B cell (primary cell): ENCODE data around the gene HOXB1. TPM values are rescaled to one million over a fixed set of nuclear protein-coding genes. Genes with fewer than 3 reads are reported as not detected.

Experiments used
- ATAC-seq: fragments of 200-7000 bp; cut with Tn5 transposase; one replicate; pipeline ENCODE4 v1.10.0; 2021; ENCODE audit warnings: low read depth, mild to moderate bottlenecking, moderate number of reproducible peaks, moderate library complexity
- CTCF ChIA-PET: fragments of 350-600 bp; sonication (Branson Sonifier 250); formaldehyde crosslinking; loops from one replicate; lab custom pipeline; 2021; ENCODE audit warnings: antibody characterized with exemption, inconsistent platforms; lab: Charles Lee
- POLR2A ChIA-PET: fragments of 350-600 bp; sonication (Branson Sonifier 250); formaldehyde crosslinking; loops from one replicate; lab custom pipeline; 2021; ENCODE audit warnings: antibody characterized with exemption; lab: Charles Lee
- DNase-seq: peaks from one replicate; pipeline ENCODE4 v3.0.0; 2013
- H2AFZ ChIP-seq: 2 replicates; pipeline ENCODE4 v1.6.1; 2012; ENCODE audit warnings: mild to moderate bottlenecking, low read depth, low read length; ENCODE audit not compliant: insufficient read depth, poor library complexity, severe bottlenecking
- H3K27ac ChIP-seq, 2 donors: 1 replicate in 1 of 2; 2 replicates in 1 of 2; pipeline ENCODE4 v1.5.1; 2012 to 2013; ENCODE audit warnings: low read length in 2 of 2, mild to moderate bottlenecking in 2 of 2, moderate library complexity in 1 of 2
- H3K27me3 ChIP-seq, 4 experiments: fragments of 200-600 bp in 1 of 4; sonication (generic) in 1 of 4; replicated peaks in 1 of 4; 1 replicate in 2 of 4; 2 replicates in 2 of 4; pipeline versions ENCODE4 v1.6.1 to v1.7.0; 2013 to 2016; ENCODE audit warnings: low read length in 3 of 4, mild to moderate bottlenecking in 2 of 4, mixed read lengths in 1 of 4, moderate library complexity in 1 of 4; ENCODE audit not compliant: insufficient read depth in 4 of 4, control insufficient read depth in 3 of 4; ENCODE audit errors: control extremely low read depth in 1 of 4
- H3K36me3 ChIP-seq, 2 experiments: replicated peaks in 1 of 2; 1 replicate in 1 of 2; 2 replicates in 1 of 2; pipeline versions ENCODE4 v1.6.1 to v1.7.1; 2013; ENCODE audit warnings: low read length in 1 of 2; ENCODE audit not compliant: insufficient read depth in 2 of 2, control insufficient read depth in 1 of 2; ENCODE audit errors: control extremely low read depth in 1 of 2, extremely low read depth in 1 of 2
- H3K4me1 ChIP-seq, 2 donors: fragments of 200-600 bp in 1 of 2; sonication (generic) in 1 of 2; 1 replicate in 1 of 2; 2 replicates in 1 of 2; pipeline versions ENCODE4 v1.5.1 to v1.6.1; 2013 to 2017; ENCODE audit warnings: low read length in 2 of 2; ENCODE audit not compliant: control insufficient read depth in 2 of 2, insufficient read depth in 2 of 2
- H3K4me2 ChIP-seq: replicated peaks from 2 replicates; pipeline ENCODE3; 2012; ENCODE audit warnings: mild to moderate bottlenecking, low read depth, low read length; ENCODE audit not compliant: poor library complexity, severe bottlenecking
- H3K4me3 ChIP-seq, 5 experiments: fragments of 200-600 bp in 1 of 5; sonication (generic) in 1 of 5; 1 replicate in 3 of 5; 2 replicates in 2 of 5; pipeline versions ENCODE4 v1.5.1 to v1.7.0; 2011 to 2016; ENCODE audit warnings: low read length in 4 of 5, mild to moderate bottlenecking in 4 of 5, low read depth in 2 of 5, control low read depth in 1 of 5, moderate library complexity in 1 of 5; ENCODE audit not compliant: insufficient read depth in 1 of 5; ENCODE audit errors: control extremely low read depth in 1 of 5, extremely low read depth in 1 of 5
- H3K79me2 ChIP-seq: fragments of 200-600 bp; sonication (generic); one replicate; pipeline ENCODE4 v1.6.0; 2016; ENCODE audit warnings: low read length; ENCODE audit not compliant: control insufficient read depth, insufficient read depth
- H3K9ac ChIP-seq: fragments of 200-600 bp; sonication (generic); 2 replicates; pipeline ENCODE4 v1.6.1; 2017; ENCODE audit warnings: mild to moderate bottlenecking, low read length, moderate library complexity
- H3K9me3 ChIP-seq, 3 donors: one replicate each; pipeline versions ENCODE4 v1.6.1 to v1.7.1; 2013; ENCODE audit warnings: low read length in 2 of 3; ENCODE audit not compliant: control insufficient read depth in 2 of 3, insufficient read depth in 1 of 3; ENCODE audit errors: control extremely low read depth in 1 of 3
- H4K20me1 ChIP-seq: 2 replicates; pipeline ENCODE4 v1.6.0; 2012; ENCODE audit warnings: mild to moderate bottlenecking, low read length; ENCODE audit not compliant: insufficient read depth, control insufficient read depth, poor library complexity, severe bottlenecking
- H3K27ac Mint-ChIP-seq: one replicate; pipeline ENCODE4 v1.8.0; 2021; ENCODE audit warnings: mixed read lengths
- H3K27me3 Mint-ChIP-seq: one replicate; pipeline ENCODE4 v1.8.0; 2021; ENCODE audit warnings: mixed read lengths
- H3K4me1 Mint-ChIP-seq: one replicate; pipeline ENCODE4 v1.8.0; 2021; ENCODE audit warnings: mixed read lengths
- H3K4me3 Mint-ChIP-seq: one replicate; pipeline ENCODE4 v1.8.0; 2021; ENCODE audit warnings: mixed read lengths
- H3K9me3 Mint-ChIP-seq: one replicate; pipeline ENCODE4 v1.8.0; 2022; ENCODE audit warnings: mixed read lengths; ENCODE audit not compliant: insufficient read depth
- CTCF ChIP-seq: fragments of 200-600 bp; IDR thresholded peaks from one replicate; pipeline ENCODE4 v1.8.0; 2022; ENCODE audit warnings: antibody characterized with exemption, mild to moderate bottlenecking
- EZH2 ChIP-seq: IDR thresholded peaks from 2 replicates; pipeline ENCODE4 v1.6.1; 2012; ENCODE audit warnings: borderline replicate concordance, low read depth, mild to moderate bottlenecking, moderate library complexity, low read length; ENCODE audit not compliant: insufficient read depth, poor library complexity, severe bottlenecking
- WGBS: methylation state at CpG from one replicate; pipeline ENCODE4 v1.1.5; 2013; ENCODE audit warnings: missing lambda C conversion rate; ENCODE audit not compliant: insufficient coverage; 5-methylcytosine and 5-hydroxymethylcytosine counted together
- intact Hi-C: fragments of 100-400 bp; cut with micrococcal nuclease; formaldehyde crosslinking; loops from one replicate; pipeline ENCODE4 v1.10.0; 2022
- polyA plus RNA-seq: library from polyadenylated mRNA; depleted of rRNA; stranded (reverse); fragments of >200 nt; gene quantifications from 2 replicates; pipeline ENCODE4 v1.2.3, GENCODE V29; 2012
- total RNA-seq, 2 donors: library from RNA; stranded (reverse); fragments of 120-200 nt in 1 of 2; gene quantifications; 1 replicate in 1 of 2; 2 replicates in 1 of 2; pipeline versions ENCODE4 v1.2.3 to v1.2.4, GENCODE V29; 2013 to 2022

Gene HOXB1
- total and polyA plus RNA-seq, 2 donors (not counting 1 experiment from before 2014, with no cell fraction given), result not detected

GRCh38 chr17:48489781-48490180 is 41.0 kb downstream of the HOXB1 start:
- H3K27ac Mint-ChIP-seq, result no peak overlapping the region
- 96% methylated on average over 13 of the region's 13 CpGs for WGBS
- H4K20me1 ChIP-seq, result no peaks in the 10 kb centered on the region
- H2AFZ ChIP-seq, result no peak overlapping the region
- no peak for ATAC-seq
- H3K9me3 ChIP-seq, result peaks cover 0 to 4% (median 0%) of the 10 kb centered on the region in 3 donors
- H3K27me3 ChIP-seq, result peaks cover 0 to 32% (median 12%) of the 10 kb centered on the region in 4 experiments
- H3K4me3 ChIP-seq, result no peak overlapping the region
- H3K4me1 Mint-ChIP-seq, result peaks cover 22% of the 10 kb centered on the region
- CTCF ChIA-PET, result interaction anchor here (0.7 kb wide), 1 partner anchor 221 kb away, joined by 3 read pairs; no protein-coding TSS in a partner anchor
- TF ChIP-seq CTCF (no peak), EZH2 (no peak)
- no peak for DNase-seq
- no peaks in the 10 kb centered on the region for H3K9me3 Mint-ChIP-seq
- H3K4me2 ChIP-seq, result no peak overlapping the region
- POLR2A ChIA-PET, result no interaction called here
- H3K4me3 Mint-ChIP-seq, result no peak overlapping the region
- no peaks in the 10 kb centered on the region for H3K36me3 ChIP-seq
- H3K9ac ChIP-seq, result no peak overlapping the region
- H3K79me2 ChIP-seq, result no peaks in the 10 kb centered on the region
- peaks cover 43% of the 10 kb centered on the region for H3K27me3 Mint-ChIP-seq
- intact Hi-C loops, result loop anchor here (10.0 kb wide), 1 partner anchor 55 kb away; the partner anchor contains the start of gene HOXB2
- peaks cover 19 to 22% of the 10 kb centered on the region in 2 donors for H3K4me1 ChIP-seq
- H3K27ac ChIP-seq, result no peak overlapping the region

- H3K4me3 ChIP-seq, result no peak overlapping the region
- H4K20me1 ChIP-seq, result no peaks in the 10 kb centered on the region
- no peaks in the 10 kb centered on the region for H3K9me3 Mint-ChIP-seq
- no peak overlapping the region for H3K9ac ChIP-seq
- H3K4me3 Mint-ChIP-seq, result no peak overlapping the region
- CTCF ChIA-PET, result interaction anchor here (0.7 kb wide), 1 partner anchor 124 kb away, joined by 4 read pairs; no protein-coding TSS in a partner anchor
- H3K27ac Mint-ChIP-seq, result no peak overlapping the region
- no peaks in the 10 kb centered on the region for H3K36me3 ChIP-seq
- TF ChIP-seq EZH2 (no peak), CTCF (no peak)
- peaks cover 0 to 27% (median 8%) of the 10 kb centered on the region in 4 experiments for H3K27me3 ChIP-seq
- no peak for ATAC-seq
- H3K4me2 ChIP-seq, result no peak overlapping the region
- intact Hi-C loops, result no loop called here
- H2AFZ ChIP-seq, result no peak overlapping the region
- 8% methylated on average over 2 of the region's 3 CpGs for WGBS
- no peak for DNase-seq
- POLR2A ChIA-PET, result no interaction called here
- H3K27ac ChIP-seq, result no peak overlapping the region
- peaks cover 35% of the 10 kb centered on the region for H3K27me3 Mint-ChIP-seq
- H3K4me1 Mint-ChIP-seq, result peaks cover 30% of the 10 kb centered on the region
- H3K9me3 ChIP-seq, result peaks cover 0 to 4% (median 0%) of the 10 kb centered on the region in 3 donors
- H3K4me1 ChIP-seq, result peaks cover 28 to 30% of the 10 kb centered on the region in 2 donors
- H3K79me2 ChIP-seq, result no peaks in the 10 kb centered on the region
Measured at GRCh38 chr17:48488548-48489106, 42.2 kb downstream of the HOXB1 start.
